ENCODE data around the gene CWH43. TPM values are rescaled to one million over a fixed set of nuclear protein-coding genes. Genes with fewer than 3 reads are reported as not detected.
"Not testable (repeated sequence)": the region's sequence is repeated elsewhere in the genome, so short reads cannot be mapped to it uniquely, and the experiment has no call there.

Gene CWH43
- not detected for total RNA-seq

DNA sequence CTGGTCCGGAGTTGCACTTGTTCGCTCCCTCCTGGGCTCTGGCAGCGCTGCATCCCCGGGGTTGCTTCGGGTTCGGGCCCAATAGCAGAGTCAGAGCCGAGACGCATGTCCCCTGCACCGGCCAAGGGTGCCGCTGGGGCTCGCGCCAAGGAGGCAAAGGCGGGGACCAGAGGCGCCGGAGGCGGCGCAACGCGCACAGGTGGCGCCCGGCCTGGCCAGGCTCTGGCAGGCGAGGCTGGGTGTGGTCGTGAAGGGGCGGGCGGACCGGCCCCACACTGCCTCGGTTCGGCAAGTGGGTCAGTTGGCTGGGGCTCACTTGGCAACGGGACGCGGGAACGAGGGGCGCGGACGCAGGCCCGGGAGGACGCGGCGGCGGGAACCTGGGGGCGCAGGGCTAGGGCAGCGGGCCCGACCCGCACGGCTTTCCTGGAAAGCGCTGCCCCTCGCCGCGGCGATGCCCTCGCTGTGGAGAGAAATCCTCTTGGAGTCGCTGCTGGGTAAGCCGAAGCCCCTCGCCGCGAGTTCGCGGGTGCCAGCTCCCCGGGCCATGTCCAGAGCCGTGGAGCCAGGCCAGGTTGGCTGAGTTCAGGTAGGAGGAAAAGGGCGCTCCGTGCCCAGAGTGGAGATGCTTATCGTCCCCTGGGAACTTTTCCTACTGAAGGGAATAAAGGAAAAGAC, at the start of gene CWH43:
CWH43 (plus strand) TSS at position 300 of the 678 bp plus-strand sequence; CDS start at position 455, 155 bp downstream.
- POLR2A ChIA-PET: no interaction called here
- H3K27me3 Mint-ChIP-seq: peaks cover 57% of the 10 kb centered on the region

DNA sequence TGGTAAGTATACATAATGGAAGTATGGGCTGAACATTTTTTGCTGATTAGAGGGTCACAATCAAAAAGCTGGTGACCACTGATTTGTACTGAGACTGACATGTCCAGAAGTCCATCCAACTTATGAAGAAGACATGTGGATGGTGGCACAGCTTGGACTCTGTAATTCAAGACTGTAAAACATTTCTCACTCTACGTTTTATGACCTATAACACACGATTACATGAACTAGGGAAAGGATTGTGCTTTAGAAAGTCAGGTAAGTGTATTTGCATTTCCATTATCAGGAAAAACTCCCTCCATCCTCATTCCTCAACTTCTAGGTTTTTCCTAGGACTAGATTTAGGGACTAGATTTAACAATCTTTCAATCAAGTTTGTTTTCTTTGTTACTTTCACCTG, 49.0 kb upstream of the CWH43 start:
- no peak overlapping the region for H3K4me3 Mint-ChIP-seq
- ATAC-seq (ENCODE audit: low read depth): no peak
- no peak for DNase-seq
- H3K36me3 Mint-ChIP-seq: no peaks in the 10 kb centered on the region
- POLR2A ChIA-PET: no interaction called here
- H3K9me3 Mint-ChIP-seq: peaks cover 3% of the 10 kb centered on the region
- peaks cover 4% of the 10 kb centered on the region for H3K27me3 Mint-ChIP-seq
- no peaks in the 10 kb centered on the region for H3K4me1 Mint-ChIP-seq
- no peak overlapping the region for H3K27ac Mint-ChIP-seq

More for the DNA sequence above, at the start of gene CWH43:
- no peak within 1 kb of the TSS for H3K27ac Mint-ChIP-seq
- H3K9me3 Mint-ChIP-seq: peaks cover 3% of the 10 kb centered on the region
- ATAC-seq (ENCODE audit: low read depth) (no peak), DNase-seq (no peak)
- H3K4me1 Mint-ChIP-seq: no peaks in the 10 kb centered on the region
- no peak within 1 kb of the TSS for H3K4me3 Mint-ChIP-seq
- H3K36me3 Mint-ChIP-seq: no peaks in the 10 kb centered on the region

- POLR2A ChIA-PET: no interaction called here
- ATAC-seq (ENCODE audit: low read depth): no peak
- H3K36me3 Mint-ChIP-seq: no peaks in the 10 kb centered on the region
These were observed 47.2 kb upstream of the CWH43 start for GRCh38 chr4:48938831-48939230.

DNA sequence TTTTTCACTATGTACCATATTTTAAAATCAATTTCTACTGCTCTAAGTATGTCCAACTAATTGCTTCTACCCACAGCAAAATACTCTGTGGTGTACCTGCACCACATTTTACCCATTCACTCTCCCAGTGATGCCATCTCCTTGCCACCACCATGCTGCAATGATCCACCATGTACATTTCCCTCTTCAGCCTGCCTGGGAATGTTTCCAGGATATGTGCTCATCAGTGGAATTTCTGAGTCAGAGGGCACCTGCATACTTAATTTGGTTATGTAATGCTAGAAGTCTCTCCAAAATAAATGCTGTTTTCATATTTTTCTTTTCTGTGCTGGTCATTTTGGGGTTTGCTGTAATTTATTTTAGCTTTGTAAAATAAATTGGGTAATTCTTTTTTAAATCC, 46.3 kb upstream of the CWH43 start:
- POLR2A ChIA-PET: no interaction called here
- no peak for DNase-seq
- H3K36me3 Mint-ChIP-seq: no peaks in the 10 kb centered on the region
- peaks cover 3% of the 10 kb centered on the region for H3K9me3 Mint-ChIP-seq
- H3K4me3 Mint-ChIP-seq: no peak overlapping the region
- peaks cover 8% of the 10 kb centered on the region for H3K4me1 Mint-ChIP-seq
- no peak overlapping the region for H3K27ac Mint-ChIP-seq
- peaks cover 4% of the 10 kb centered on the region for H3K27me3 Mint-ChIP-seq
- no peak for ATAC-seq (ENCODE audit: low read depth)

More at GRCh38 chr4:48938831-48939230, 47.2 kb upstream of the CWH43 start:
- peaks cover 3% of the 10 kb centered on the region for H3K9me3 Mint-ChIP-seq
- H3K4me1 Mint-ChIP-seq: no peaks in the 10 kb centered on the region
- H3K4me3 Mint-ChIP-seq: no peak overlapping the region
- no peak for DNase-seq
- H3K27ac Mint-ChIP-seq: no peak overlapping the region
- peaks cover 4% of the 10 kb centered on the region for H3K27me3 Mint-ChIP-seq

DNA sequence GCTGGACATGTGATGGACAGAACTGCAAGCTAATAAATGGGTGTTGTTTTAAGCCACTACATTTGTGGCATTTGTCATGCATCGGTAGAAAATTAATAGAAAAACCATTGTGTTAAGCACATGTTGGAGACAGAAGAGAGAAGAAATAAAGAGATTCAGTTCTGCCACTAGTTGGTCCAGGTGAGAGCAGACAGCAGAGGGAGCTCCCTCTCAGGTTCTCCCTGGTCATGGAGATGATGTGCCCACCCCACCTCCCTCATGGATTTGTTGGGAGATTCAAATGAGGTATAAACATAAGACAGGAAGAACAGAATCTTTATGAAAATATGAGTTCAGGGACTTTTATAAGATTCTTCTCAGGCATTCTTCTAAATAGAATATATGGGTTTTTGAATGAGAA, 42.7 kb upstream of the CWH43 start:
- Mint-ChIP-seq H3K4me1 (peaks cover 12% of the 10 kb centered on the region), H3K9me3 (peaks cover 2% of the 10 kb centered on the region), H3K36me3 (no peaks in the 10 kb centered on the region), H3K27ac (no peak overlapping the region), H3K4me3 (no peak overlapping the region), H3K27me3 (peaks cover 4% of the 10 kb centered on the region)
- no peak for ATAC-seq (ENCODE audit: low read depth)
- no peak for DNase-seq
- POLR2A ChIA-PET: no interaction called here

- POLR2A ChIA-PET: interaction anchor here (0.6 to 1.0 kb wide), 2 partner anchors 12 to 165 kb away, joined by 3 read pairs; no protein-coding TSS in a partner anchor
- no peak overlapping the region for H3K27ac Mint-ChIP-seq
- DNase-seq (no peak), ATAC-seq (ENCODE audit: low read depth) (no peak)
- H3K36me3 Mint-ChIP-seq: no peaks in the 10 kb centered on the region
- no peaks in the 10 kb centered on the region for H3K9me3 Mint-ChIP-seq
- peaks cover 4% of the 10 kb centered on the region for H3K27me3 Mint-ChIP-seq
- no peak overlapping the region for H3K4me3 Mint-ChIP-seq
- H3K4me1 Mint-ChIP-seq: peaks cover 12% of the 10 kb centered on the region
These were observed 41.8 kb upstream of the CWH43 start for GRCh38 chr4:48944252-48944651.

DNA sequence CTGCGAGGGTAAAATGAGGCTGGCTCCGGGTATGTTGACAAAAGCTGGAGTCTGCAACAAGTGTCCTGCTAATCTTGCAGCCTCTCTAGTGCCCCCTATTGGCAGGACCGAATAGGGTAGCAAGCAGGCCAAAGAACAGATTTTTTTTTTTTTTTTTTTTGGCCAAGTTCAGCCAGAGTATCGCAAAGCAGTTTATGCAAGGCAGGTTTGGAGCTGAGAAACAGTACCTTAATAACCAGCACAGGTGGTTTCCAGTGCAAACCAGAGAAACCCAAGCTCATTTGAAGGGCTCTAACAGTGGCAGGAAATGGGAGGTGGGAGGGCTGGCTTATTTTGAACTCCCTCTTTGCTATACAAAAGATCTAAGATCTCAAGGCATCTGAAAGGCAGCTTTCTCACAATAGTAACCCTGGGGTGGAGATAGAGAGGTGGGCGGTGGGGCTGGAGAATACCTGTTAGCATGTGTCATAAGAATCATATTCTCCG, 41.3 kb upstream of the CWH43 start:
- Mint-ChIP-seq H3K4me1 (peaks cover 12% of the 10 kb centered on the region), H3K27me3 (peaks cover 4% of the 10 kb centered on the region), H3K9me3 (no peaks in the 10 kb centered on the region), H3K36me3 (no peaks in the 10 kb centered on the region), H3K4me3 (no peak overlapping the region), H3K27ac (no peak overlapping the region)
- POLR2A ChIA-PET: interaction anchor here (0.6 to 1.0 kb wide), 3 partner anchors 12 to 942 kb away, joined by 3 to 6 read pairs (median 3); no protein-coding TSS in a partner anchor
- DNase-seq (peak; percentile 32), ATAC-seq (ENCODE audit: low read depth) (peak; percentile 70)

GRCh38 chr4:48945981-48946380, 40.1 kb upstream of the CWH43 start:
- H3K27ac Mint-ChIP-seq: no peak overlapping the region
- H3K36me3 Mint-ChIP-seq: no peaks in the 10 kb centered on the region
- DNase-seq: no peak
- H3K9me3 Mint-ChIP-seq: no peaks in the 10 kb centered on the region
- no peak overlapping the region for H3K4me3 Mint-ChIP-seq
- no peak for ATAC-seq (ENCODE audit: low read depth)
- peaks cover 1% of the 10 kb centered on the region for H3K27me3 Mint-ChIP-seq
- H3K4me1 Mint-ChIP-seq: peaks cover 12% of the 10 kb centered on the region
- POLR2A ChIA-PET: no interaction called here

DNA sequence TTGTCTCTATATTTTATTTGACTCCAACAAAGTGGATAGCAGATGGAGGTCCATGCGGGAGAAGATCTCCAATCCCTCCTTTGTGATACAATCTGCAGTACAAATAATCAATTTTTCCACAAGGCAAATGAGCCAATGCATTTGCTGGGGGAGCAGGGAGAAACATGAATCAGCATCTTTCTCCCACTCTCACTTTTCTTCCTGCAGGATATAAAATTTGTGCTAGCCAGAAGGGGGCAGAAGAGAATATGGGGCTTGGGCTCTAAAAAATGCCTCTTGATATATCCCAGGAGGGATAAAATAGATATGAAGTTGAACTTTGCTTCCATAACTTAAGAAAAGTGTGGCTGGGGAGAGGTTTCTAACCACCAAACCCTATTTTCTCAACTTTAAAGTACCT, 38.3 kb upstream of the CWH43 start:
- Mint-ChIP-seq H3K27ac (no peak overlapping the region), H3K27me3 (no peaks in the 10 kb centered on the region), H3K9me3 (peaks cover 1% of the 10 kb centered on the region), H3K36me3 (no peaks in the 10 kb centered on the region), H3K4me3 (no peak overlapping the region), H3K4me1 (peaks cover 12% of the 10 kb centered on the region)
- DNase-seq (no peak), ATAC-seq (ENCODE audit: low read depth) (no peak)
- POLR2A ChIA-PET: no interaction called here

DNA sequence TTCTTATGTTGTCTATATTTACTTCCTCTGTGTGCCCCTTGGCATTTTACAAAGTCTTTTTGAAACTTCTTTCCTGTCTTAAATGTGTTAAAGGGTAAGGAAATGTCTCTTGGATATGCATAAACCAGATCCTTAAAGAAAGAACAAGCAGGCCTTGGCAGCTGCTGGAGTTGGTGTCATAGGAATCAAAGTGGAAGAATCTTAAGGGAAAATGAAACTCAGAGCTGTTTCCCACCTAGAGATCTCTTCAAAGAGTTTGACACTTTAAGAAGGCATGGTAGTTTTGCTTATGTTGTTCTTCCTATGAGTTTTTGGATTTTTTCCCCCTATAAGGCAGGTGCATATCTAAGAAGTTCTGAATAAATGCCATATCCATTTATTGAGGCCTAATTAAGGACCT, 37.0 kb upstream of the CWH43 start:
- H3K4me3 Mint-ChIP-seq: no peak overlapping the region
- DNase-seq (no peak), ATAC-seq (ENCODE audit: low read depth) (no peak)
- peaks cover 1% of the 10 kb centered on the region for H3K9me3 Mint-ChIP-seq
- no peak overlapping the region for H3K27ac Mint-ChIP-seq
- H3K27me3 Mint-ChIP-seq: no peaks in the 10 kb centered on the region
- peaks cover 10% of the 10 kb centered on the region for H3K4me1 Mint-ChIP-seq
- POLR2A ChIA-PET: no interaction called here
- no peaks in the 10 kb centered on the region for H3K36me3 Mint-ChIP-seq

GRCh38 chr4:48949518-48950219, 36.4 kb upstream of the CWH43 start:
- Mint-ChIP-seq H3K4me1 (peaks cover 5% of the 10 kb centered on the region), H3K4me3 (no peak overlapping the region), H3K9me3 (peaks cover 1% of the 10 kb centered on the region), H3K36me3 (no peaks in the 10 kb centered on the region), H3K27me3 (no peaks in the 10 kb centered on the region), H3K27ac (no peak overlapping the region)
- ATAC-seq (ENCODE audit: low read depth) (no peak), DNase-seq (no peak)
- POLR2A ChIA-PET: no interaction called here

- no peak overlapping the region for H3K4me3 Mint-ChIP-seq
- no peaks in the 10 kb centered on the region for H3K36me3 Mint-ChIP-seq
- no peaks in the 10 kb centered on the region for H3K4me1 Mint-ChIP-seq
- POLR2A ChIA-PET: no interaction called here
- DNase-seq (no peak), ATAC-seq (ENCODE audit: low read depth) (no peak)
- no peak overlapping the region for H3K27ac Mint-ChIP-seq
- peaks cover 1% of the 10 kb centered on the region for H3K9me3 Mint-ChIP-seq
- peaks cover 3% of the 10 kb centered on the region for H3K27me3 Mint-ChIP-seq
These were observed 31.8 kb upstream of the CWH43 start for GRCh38 chr4:48954314-48954713.

DNA sequence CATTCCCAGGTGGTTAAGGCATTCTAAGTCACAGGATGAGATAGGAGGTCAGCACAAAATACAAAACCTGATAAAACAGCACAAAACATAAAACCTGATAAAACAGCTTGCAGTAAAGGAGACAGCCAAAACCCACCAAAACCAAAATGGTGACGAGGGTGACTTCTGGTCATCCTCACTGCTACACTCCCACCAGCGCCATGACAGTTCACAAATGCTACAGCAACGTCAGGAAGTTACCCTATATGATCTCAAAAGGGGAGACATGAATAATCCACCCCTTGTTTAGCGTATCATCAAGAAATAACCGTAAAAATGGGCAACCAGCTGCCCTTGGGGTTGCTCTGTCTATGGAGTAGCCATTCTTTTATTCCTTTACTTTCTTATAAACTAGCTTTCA, 28.7 kb upstream of the CWH43 start:
- H3K4me3 Mint-ChIP-seq; H3K27me3 Mint-ChIP-seq; H3K36me3 Mint-ChIP-seq; POLR2A ChIA-PET; H3K27ac Mint-ChIP-seq; DNase-seq; H3K4me1 Mint-ChIP-seq; ATAC-seq (ENCODE audit: low read depth); H3K9me3 Mint-ChIP-seq: not testable (repeated sequence)

DNA sequence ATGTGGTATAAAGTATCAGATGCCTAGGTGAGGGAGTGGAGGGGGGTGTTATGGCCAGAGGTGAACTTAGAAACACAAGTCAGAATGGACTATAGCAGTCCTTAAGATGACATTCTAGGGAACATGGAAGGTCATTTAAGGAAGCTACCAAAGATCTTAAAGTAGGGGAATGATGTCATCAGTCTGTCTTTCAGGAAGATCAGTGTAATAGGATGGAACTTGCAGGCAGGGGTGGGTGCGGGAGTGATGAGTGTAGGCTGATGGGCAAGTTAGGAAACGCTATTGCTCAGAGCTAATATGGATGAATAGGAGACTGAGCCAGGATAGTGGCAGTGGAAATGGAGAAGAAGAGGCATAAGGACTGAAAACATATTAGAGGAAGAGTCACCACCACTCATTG, 27.5 kb upstream of the CWH43 start:
- DNase-seq: no peak
- no peak for ATAC-seq (ENCODE audit: low read depth)
- Mint-ChIP-seq H3K27ac (no peak overlapping the region), H3K9me3 (no peaks in the 10 kb centered on the region), H3K36me3 (no peaks in the 10 kb centered on the region), H3K4me3 (no peak overlapping the region), H3K27me3 (peaks cover 5% of the 10 kb centered on the region), H3K4me1 (no peaks in the 10 kb centered on the region)
- POLR2A ChIA-PET: no interaction called here

Data from activated naive CD8-positive, alpha-beta T cell treated with anti-CD3 and anti-CD28 coated beads, Interleukin-2, amount 10 ng/mL, durations not matched to agents 7 days and 5 days (primary cell).